ENCODE results near the gene GATD1. TPM values are rescaled to one million over a fixed set of nuclear protein-coding genes. Genes with fewer than 3 reads are reported as not detected.

The GATD1 gene
- total RNA-seq, 1 donor from 2014 or later: 12.2 TPM

- Histone ChIP-seq H3K9me3 (no peaks in the 10 kb centered on the region), H3K27me3 (no peaks in the 10 kb centered on the region), H3K36me3 (peaks cover 28 to 34% of the 10 kb centered on the region in 2 donors), H3K4me3 (peak overlapping the region; percentile 80 to 91), H3K27ac (peak overlapping the region; percentile 98 to 99), H3K4me1 (peaks cover 16 to 24% of the 10 kb centered on the region in 2 donors)
- TF ChIP-seq CTCF (IDR thresholded peaks at IDR 0.05): no peak
- peak; percentile 80 to 96 for DNase-seq (ENCODE audit: low spot score in 2 of 2)
- intact Hi-C loops (cut with DNase I): loop anchor here (1.0 kb wide), 3 partner anchors 11 to 15 kb away; partner anchors contain the start of genes CD151, PIDD1 and RPLP2
Observed at GRCh38 chr11:819943-820649, 42.8 kb upstream of the GATD1 start.

- peak; percentile 32 to 55 (median 36) for TF ChIP-seq CTCF (IDR thresholded peaks at IDR 0.05)
- Histone ChIP-seq H3K4me3 (peak overlapping the region; percentile 80 to 91), H3K27me3 (no peaks in the 10 kb centered on the region), H3K27ac (peak overlapping the region; percentile 98 to 99), H3K9me3 (no peaks in the 10 kb centered on the region), H3K4me1 (peaks cover 16 to 24% of the 10 kb centered on the region in 2 donors), H3K36me3 (peaks cover 20 to 26% of the 10 kb centered on the region in 2 donors)
- intact Hi-C loops (cut with DNase I): loop anchor here (1.0 kb wide), 3 partner anchors 10 to 14 kb away; partner anchors contain the start of genes CD151, PIDD1 and RPLP2
- DNase-seq (ENCODE audit: low spot score in 2 of 2): peak in 1 of 2 donors; percentile 95
Observed at GRCh38 chr11:819129-819931, 42.0 kb upstream of the GATD1 start.

GRCh38 chr11:818396-819128 is 41.3 kb upstream of the GATD1 start, which contains the start of gene PNPLA2:
Gene PNPLA2, plus strand, starts transcription at chr11:818914. Its CDS starts 805 bp downstream, at chr11:819719.
- DNase-seq (ENCODE audit: low spot score in 2 of 2): peak in 1 of 2 donors; percentile 82
- Histone ChIP-seq H3K9me3 (no peaks in the 10 kb centered on the region), H3K4me1 (peaks cover 16 to 24% of the 10 kb centered on the region in 2 donors), H3K36me3 (peaks cover 16 to 24% of the 10 kb centered on the region in 2 donors), H3K27ac (peak within 1 kb of the TSS; percentile 98 to 99), H3K4me3 (peak within 1 kb of the TSS; percentile 80 to 91), H3K27me3 (no peaks in the 10 kb centered on the region)
- no peak for TF ChIP-seq CTCF (IDR thresholded peaks at IDR 0.05)
- intact Hi-C loops (cut with DNase I): loop anchor here (1.0 kb wide), 3 partner anchors 9 to 14 kb away; partner anchors contain the start of genes CD151, PIDD1 and RPLP2

- H3K4me3 ChIP-seq: no peak overlapping the region
- no peak for TF ChIP-seq CTCF (IDR thresholded peaks at IDR 0.05)
- H3K27ac ChIP-seq: no peak overlapping the region
- no peak for DNase-seq (ENCODE audit: low spot score in 2 of 2)
- intact Hi-C loops (cut with DNase I): no loop called here
- H3K36me3 ChIP-seq: peaks cover 24 to 26% of the 10 kb centered on the region in 2 donors
- H3K4me1 ChIP-seq: peaks cover 8 to 21% of the 10 kb centered on the region in 2 donors
- no peaks in the 10 kb centered on the region for H3K9me3 ChIP-seq
- no peaks in the 10 kb centered on the region for H3K27me3 ChIP-seq
Observed at GRCh38 chr11:816433-816779, 39.1 kb upstream of the GATD1 start.
